MM.1S (cell line): Measurements from ENCODE around the gene POLD1.

Source experiments
- CTCF ChIP-seq: fragments of 300-600 bp; sonication (generic); IDR thresholded peaks from 2 replicates; pipeline ENCODE4 v1.5.1; 2016; ENCODE audit warnings: antibody characterized with exemption, low read length, mixed read lengths
- EZH2phosphoT487 ChIP-seq: fragments of 300-600 bp; sonication (generic); IDR thresholded peaks from 2 replicates; pipeline ENCODE4 v1.6.1; 2018; ENCODE audit warnings: antibody characterized with exemption, low read length

- TF ChIP-seq CTCF (no peak), EZH2phosphoT487 (no peak)
Observed at GRCh38 chr19:50455992-50456391, 71.8 kb downstream of the POLD1 start.
